ENCODE data around the gene CPNE2. TPM values are rescaled to one million over a fixed set of nuclear protein-coding genes. Genes with fewer than 3 reads are reported as not detected.

CPNE2 gene
- polyA plus RNA-seq, 1 donor (not counting 4 experiments of a cell fraction or from before 2014, with no cell fraction given) = 26.5 TPM

DNA sequence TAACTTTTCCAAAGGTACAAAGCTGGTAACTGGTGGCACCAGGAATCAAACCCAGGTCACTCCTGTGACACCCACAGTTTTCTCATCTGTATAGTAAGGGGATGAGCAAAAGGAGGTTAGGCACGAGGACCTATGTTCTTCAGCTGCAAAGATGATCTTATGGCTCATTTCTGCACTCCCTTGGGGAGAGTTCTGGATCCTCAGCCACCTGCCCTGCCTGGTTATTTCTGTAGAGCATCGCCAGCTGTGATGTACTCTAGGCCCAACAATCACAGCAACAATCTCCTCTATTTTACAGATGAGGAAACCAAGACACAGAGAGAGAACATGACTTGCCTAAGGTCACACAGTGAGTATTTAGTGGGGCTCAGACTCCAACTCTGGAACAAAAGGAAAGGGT is 5.4 kb upstream of the CPNE2 start:
- no peak overlapping the region for H3K9ac ChIP-seq (ENCODE audit: control insufficient read depth, extremely low read depth, insufficient read depth, low read length)
- H3K9me1 ChIP-seq (ENCODE audit: control insufficient read depth, extremely low read depth, insufficient read depth, low read length) = no peaks in the 10 kb centered on the region
- no peak overlapping the region for H2AFZ ChIP-seq (ENCODE audit: control insufficient read depth, low read length)
- TF ChIP-seq, protein P1, sequence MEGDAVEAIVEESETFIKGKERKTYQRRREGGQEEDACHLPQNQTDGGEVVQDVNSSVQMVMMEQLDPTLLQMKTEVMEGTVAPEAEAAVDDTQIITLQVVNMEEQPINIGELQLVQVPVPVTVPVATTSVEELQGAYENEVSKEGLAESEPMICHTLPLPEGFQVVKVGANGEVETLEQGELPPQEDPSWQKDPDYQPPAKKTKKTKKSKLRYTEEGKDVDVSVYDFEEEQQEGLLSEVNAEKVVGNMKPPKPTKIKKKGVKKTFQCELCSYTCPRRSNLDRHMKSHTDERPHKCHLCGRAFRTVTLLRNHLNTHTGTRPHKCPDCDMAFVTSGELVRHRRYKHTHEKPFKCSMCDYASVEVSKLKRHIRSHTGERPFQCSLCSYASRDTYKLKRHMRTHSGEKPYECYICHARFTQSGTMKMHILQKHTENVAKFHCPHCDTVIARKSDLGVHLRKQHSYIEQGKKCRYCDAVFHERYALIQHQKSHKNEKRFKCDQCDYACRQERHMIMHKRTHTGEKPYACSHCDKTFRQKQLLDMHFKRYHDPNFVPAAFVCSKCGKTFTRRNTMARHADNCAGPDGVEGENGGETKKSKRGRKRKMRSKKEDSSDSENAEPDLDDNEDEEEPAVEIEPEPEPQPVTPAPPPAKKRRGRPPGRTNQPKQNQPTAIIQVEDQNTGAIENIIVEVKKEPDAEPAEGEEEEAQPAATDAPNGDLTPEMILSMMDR (optimal IDR thresholded peaks at IDR 0.05 in 1 of 3, IDR thresholded peaks at IDR 0.05 in 1 of 3, conservative IDR thresholded peaks at IDR 0.05 in 1 of 3; ENCODE audit: extremely low read depth in 1 of 3, insufficient read depth in 2 of 3, low read length in 3 of 3) = no peak
- no peak for TF ChIP-seq EZH2 (IDR thresholded peaks at IDR 0.05; ENCODE audit: low read length)
- no peaks in the 10 kb centered on the region for H3K9me3 ChIP-seq (ENCODE audit: control insufficient read depth, low read depth, low read length)
- no peak overlapping the region for H3K27ac ChIP-seq (ENCODE audit: control insufficient read depth, insufficient read depth, low read length)
- H3K4me3 ChIP-seq (ENCODE audit: control insufficient read depth in 2 of 3, extremely low read depth in 1 of 3, insufficient read depth in 2 of 3, low read depth in 1 of 3, low read length in 3 of 3) = no peak overlapping the region
- DNase-seq (ENCODE audit: low read depth, low spot score) (no peak), FAIRE-seq (no peak)
- dilution Hi-C loops (cut with MboI; ENCODE audit: extremely low pct_ligation_motif_present, low sequenced_read_pairs) = no loop called here
- H4K20me1 ChIP-seq (ENCODE audit: control insufficient read depth, extremely low read depth, insufficient read depth, low read length) = no peaks in the 10 kb centered on the region
- H3K27me3 ChIP-seq (ENCODE audit: control insufficient read depth, extremely low read depth, insufficient read depth, low read length) = no peaks in the 10 kb centered on the region
- H3K4me2 ChIP-seq (ENCODE audit: control insufficient read depth, extremely low read depth, insufficient read depth, low read depth, low read length) = no peak overlapping the region
- peaks cover 11% of the 10 kb centered on the region for H3K4me1 ChIP-seq (ENCODE audit: control insufficient read depth, extremely low read depth, insufficient read depth, low read length)
- no peaks in the 10 kb centered on the region for H3K36me3 ChIP-seq (ENCODE audit: control insufficient read depth in 2 of 2, extremely low read depth in 1 of 2, insufficient read depth in 2 of 2, low read length in 2 of 2)
- H3K79me2 ChIP-seq (ENCODE audit: control insufficient read depth, insufficient read depth, low read length) = no peaks in the 10 kb centered on the region

DNA sequence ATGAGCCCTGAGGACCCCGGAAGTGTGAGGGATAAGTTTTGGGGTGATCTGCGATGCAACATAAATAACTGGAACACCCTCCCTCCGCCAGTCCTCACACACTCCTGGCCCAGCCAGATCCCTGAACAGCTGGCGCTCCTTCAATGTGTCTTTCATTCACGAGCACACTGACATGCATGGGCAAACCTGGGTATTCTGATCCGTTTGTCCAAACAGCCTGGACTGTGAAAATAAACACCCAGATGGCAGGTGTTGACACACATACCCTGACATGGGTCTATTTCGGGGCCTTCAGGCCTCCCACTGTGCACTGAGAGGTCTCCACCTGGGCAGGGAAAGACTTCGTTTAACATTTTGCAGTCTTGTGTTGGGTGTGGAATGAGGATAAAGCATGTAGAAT is 3.0 kb upstream of the CPNE2 start:
- H3K9me1 ChIP-seq (ENCODE audit: control insufficient read depth, extremely low read depth, insufficient read depth, low read length) = no peaks in the 10 kb centered on the region
- no peaks in the 10 kb centered on the region for H3K27me3 ChIP-seq (ENCODE audit: control insufficient read depth, extremely low read depth, insufficient read depth, low read length)
- H3K4me3 ChIP-seq (ENCODE audit: control insufficient read depth in 2 of 3, extremely low read depth in 1 of 3, insufficient read depth in 2 of 3, low read depth in 1 of 3, low read length in 3 of 3) = no peak overlapping the region
- no peaks in the 10 kb centered on the region for H4K20me1 ChIP-seq (ENCODE audit: control insufficient read depth, extremely low read depth, insufficient read depth, low read length)
- peaks cover 7% of the 10 kb centered on the region for H3K79me2 ChIP-seq (ENCODE audit: control insufficient read depth, insufficient read depth, low read length)
- H3K9me3 ChIP-seq (ENCODE audit: control insufficient read depth, low read depth, low read length) = no peaks in the 10 kb centered on the region
- no peak overlapping the region for H2AFZ ChIP-seq (ENCODE audit: control insufficient read depth, low read length)
- H3K4me1 ChIP-seq (ENCODE audit: control insufficient read depth, extremely low read depth, insufficient read depth, low read length) = peaks cover 17% of the 10 kb centered on the region
- FAIRE-seq (no peak), DNase-seq (ENCODE audit: low read depth, low spot score) (no peak)
- TF ChIP-seq, protein P1 (optimal IDR thresholded peaks at IDR 0.05 in 1 of 3, IDR thresholded peaks at IDR 0.05 in 1 of 3, conservative IDR thresholded peaks at IDR 0.05 in 1 of 3; ENCODE audit: extremely low read depth in 1 of 3, insufficient read depth in 2 of 3, low read length in 3 of 3) = no peak
- TF ChIP-seq EZH2 (IDR thresholded peaks at IDR 0.05; ENCODE audit: low read length) = no peak
- no peak overlapping the region for H3K4me2 ChIP-seq (ENCODE audit: control insufficient read depth, extremely low read depth, insufficient read depth, low read depth, low read length)
- H3K36me3 ChIP-seq (ENCODE audit: control insufficient read depth in 2 of 2, extremely low read depth in 1 of 2, insufficient read depth in 2 of 2, low read length in 2 of 2) = no peaks in the 10 kb centered on the region
- H3K9ac ChIP-seq (ENCODE audit: control insufficient read depth, extremely low read depth, insufficient read depth, low read length) = no peak overlapping the region
- dilution Hi-C loops (cut with MboI; ENCODE audit: extremely low pct_ligation_motif_present, low sequenced_read_pairs) = no loop called here
- H3K27ac ChIP-seq (ENCODE audit: control insufficient read depth, insufficient read depth, low read length) = no peak overlapping the region

All from keratinocyte (primary cell).